ENCODE measurements around the gene PHETA1.

DNA sequence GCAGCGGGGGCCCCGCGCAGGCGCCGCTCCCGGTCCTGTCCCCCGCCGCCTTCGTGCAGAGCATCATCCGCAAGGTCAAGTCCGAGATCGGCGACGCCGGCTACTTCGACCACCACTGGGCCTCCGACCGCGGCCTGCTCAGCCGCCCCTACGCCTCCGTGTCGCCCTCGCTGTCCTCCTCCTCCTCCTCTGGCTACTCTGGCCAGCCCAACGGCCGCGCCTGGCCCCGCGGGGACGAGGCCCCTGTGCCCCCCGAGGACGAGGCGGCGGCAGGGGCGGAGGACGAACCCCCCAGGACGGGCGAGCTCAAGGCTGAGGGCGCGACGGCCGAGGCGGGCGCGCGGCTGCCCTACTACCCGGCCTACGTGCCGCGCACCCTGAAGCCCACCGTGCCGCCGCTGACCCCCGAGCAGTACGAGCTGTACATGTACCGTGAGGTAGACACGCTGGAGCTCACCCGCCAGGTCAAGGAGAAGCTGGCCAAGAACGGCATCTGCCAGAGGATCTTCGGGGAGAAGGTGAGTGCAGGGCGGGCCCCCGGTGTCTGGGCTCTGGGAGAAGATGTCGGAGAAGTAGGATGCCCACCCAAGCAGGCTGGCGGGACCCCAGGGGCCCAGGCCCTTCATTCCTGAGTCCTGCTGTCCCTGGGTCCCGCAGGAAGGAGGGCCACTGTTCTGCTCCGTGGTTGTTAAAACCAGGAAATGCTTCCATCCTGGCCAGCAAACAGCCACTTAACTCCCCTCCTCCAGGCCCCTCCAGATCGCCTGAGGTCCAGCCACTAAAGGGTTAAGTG lies 48.4 kb downstream of the PHETA1 start:
- TF ChIP-seq, protein P1, sequence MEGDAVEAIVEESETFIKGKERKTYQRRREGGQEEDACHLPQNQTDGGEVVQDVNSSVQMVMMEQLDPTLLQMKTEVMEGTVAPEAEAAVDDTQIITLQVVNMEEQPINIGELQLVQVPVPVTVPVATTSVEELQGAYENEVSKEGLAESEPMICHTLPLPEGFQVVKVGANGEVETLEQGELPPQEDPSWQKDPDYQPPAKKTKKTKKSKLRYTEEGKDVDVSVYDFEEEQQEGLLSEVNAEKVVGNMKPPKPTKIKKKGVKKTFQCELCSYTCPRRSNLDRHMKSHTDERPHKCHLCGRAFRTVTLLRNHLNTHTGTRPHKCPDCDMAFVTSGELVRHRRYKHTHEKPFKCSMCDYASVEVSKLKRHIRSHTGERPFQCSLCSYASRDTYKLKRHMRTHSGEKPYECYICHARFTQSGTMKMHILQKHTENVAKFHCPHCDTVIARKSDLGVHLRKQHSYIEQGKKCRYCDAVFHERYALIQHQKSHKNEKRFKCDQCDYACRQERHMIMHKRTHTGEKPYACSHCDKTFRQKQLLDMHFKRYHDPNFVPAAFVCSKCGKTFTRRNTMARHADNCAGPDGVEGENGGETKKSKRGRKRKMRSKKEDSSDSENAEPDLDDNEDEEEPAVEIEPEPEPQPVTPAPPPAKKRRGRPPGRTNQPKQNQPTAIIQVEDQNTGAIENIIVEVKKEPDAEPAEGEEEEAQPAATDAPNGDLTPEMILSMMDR (conservative IDR thresholded peaks at IDR 0.05 in 1 of 2, IDR thresholded peaks at IDR 0.05 in 1 of 2; ENCODE audit: extremely low read depth in 1 of 2, insufficient read depth in 1 of 2, low read depth in 1 of 2, low read length in 2 of 2) = no peak
- TF ChIP-seq EZH2 (IDR thresholded peaks at IDR 0.05; ENCODE audit: borderline replicate concordance, low read length) = no peak
